ENCODE measurements around the gene CITED1. TPM values are rescaled to one million over a fixed set of nuclear protein-coding genes. Genes with fewer than 3 reads are reported as not detected.

The CITED1 gene
- total and polyA plus RNA-seq, 2 donors (not counting 1 experiment from before 2014, with no cell fraction given): not detected

DNA sequence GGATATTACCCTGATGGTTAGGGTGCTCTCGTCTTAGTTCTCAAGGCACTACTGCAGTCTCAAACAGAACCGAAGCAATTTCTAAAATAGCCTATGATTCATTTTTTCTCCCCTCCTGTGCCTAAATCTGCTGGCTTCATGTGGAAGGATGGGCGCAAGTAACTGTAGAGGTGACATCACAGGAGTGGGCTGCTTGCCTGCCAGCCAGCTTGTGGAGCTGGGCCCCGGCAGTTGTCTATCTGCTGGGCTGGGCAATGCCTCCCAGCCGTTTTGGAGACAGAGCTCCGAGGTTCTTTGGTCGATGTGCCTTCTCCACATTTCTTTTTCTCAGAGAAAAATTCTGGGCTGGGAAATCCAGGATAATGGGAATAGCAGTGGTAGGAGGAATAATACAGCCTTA lies 34.3 kb upstream of the CITED1 start:
- Histone ChIP-seq H2AFZ (ENCODE audit: insufficient read depth, low read depth, low read length, poor library complexity, severe bottlenecking) (no peak overlapping the region), H3K9me3 (ENCODE audit: control extremely low read depth in 1 of 3, control insufficient read depth in 2 of 3, insufficient read depth in 1 of 3, low read length in 2 of 3) (no peaks in the 10 kb centered on the region), H3K36me3 (replicated peaks in 1 of 2; ENCODE audit: control extremely low read depth in 1 of 2, control insufficient read depth in 1 of 2, extremely low read depth in 1 of 2, insufficient read depth in 2 of 2, low read length in 1 of 2) (no peaks in the 10 kb centered on the region), H4K20me1 (ENCODE audit: control insufficient read depth, insufficient read depth, low read length, poor library complexity, severe bottlenecking) (no peaks in the 10 kb centered on the region), H3K79me2 (ENCODE audit: control insufficient read depth, insufficient read depth, low read length) (no peaks in the 10 kb centered on the region), H3K4me3 (ENCODE audit: control extremely low read depth in 1 of 5, extremely low read depth in 1 of 5, insufficient read depth in 1 of 5, low read depth in 2 of 5, low read length in 4 of 5) (no peak overlapping the region), H3K27ac (ENCODE audit: low read length in 2 of 2) (no peak overlapping the region), H3K27me3 (replicated peaks in 1 of 4; ENCODE audit: control extremely low read depth in 1 of 4, control insufficient read depth in 3 of 4, insufficient read depth in 4 of 4, low read length in 3 of 4) (no peaks in the 10 kb centered on the region), H3K4me2 (replicated peaks; ENCODE audit: low read depth, low read length, poor library complexity, severe bottlenecking) (no peak overlapping the region), H3K4me1 (ENCODE audit: control insufficient read depth in 2 of 2, insufficient read depth in 2 of 2, low read length in 2 of 2) (no peaks in the 10 kb centered on the region), H3K9ac (ENCODE audit: low read length) (no peak overlapping the region)
- 100% methylated on average over 1 of the region's 7 CpGs for WGBS (ENCODE audit: insufficient coverage)
- no peaks in the 10 kb centered on the region for H3K9me3 Mint-ChIP-seq (ENCODE audit: insufficient read depth)
- ChIA-PET CTCF (no interaction called here), POLR2A (no interaction called here)
- no peaks in the 10 kb centered on the region for H3K4me1 Mint-ChIP-seq
- H3K27ac Mint-ChIP-seq: no peak overlapping the region
- no peak overlapping the region for H3K4me3 Mint-ChIP-seq
- H3K27me3 Mint-ChIP-seq: no peaks in the 10 kb centered on the region
- intact Hi-C loops (cut with micrococcal nuclease): no loop called here
- no peak for DNase-seq
- ATAC-seq (ENCODE audit: low read depth): no peak
- no peak for TF ChIP-seq EZH2 (IDR thresholded peaks at IDR 0.05; ENCODE audit: borderline replicate concordance, insufficient read depth, low read depth, low read length, poor library complexity, severe bottlenecking)
- TF ChIP-seq, protein P1, sequence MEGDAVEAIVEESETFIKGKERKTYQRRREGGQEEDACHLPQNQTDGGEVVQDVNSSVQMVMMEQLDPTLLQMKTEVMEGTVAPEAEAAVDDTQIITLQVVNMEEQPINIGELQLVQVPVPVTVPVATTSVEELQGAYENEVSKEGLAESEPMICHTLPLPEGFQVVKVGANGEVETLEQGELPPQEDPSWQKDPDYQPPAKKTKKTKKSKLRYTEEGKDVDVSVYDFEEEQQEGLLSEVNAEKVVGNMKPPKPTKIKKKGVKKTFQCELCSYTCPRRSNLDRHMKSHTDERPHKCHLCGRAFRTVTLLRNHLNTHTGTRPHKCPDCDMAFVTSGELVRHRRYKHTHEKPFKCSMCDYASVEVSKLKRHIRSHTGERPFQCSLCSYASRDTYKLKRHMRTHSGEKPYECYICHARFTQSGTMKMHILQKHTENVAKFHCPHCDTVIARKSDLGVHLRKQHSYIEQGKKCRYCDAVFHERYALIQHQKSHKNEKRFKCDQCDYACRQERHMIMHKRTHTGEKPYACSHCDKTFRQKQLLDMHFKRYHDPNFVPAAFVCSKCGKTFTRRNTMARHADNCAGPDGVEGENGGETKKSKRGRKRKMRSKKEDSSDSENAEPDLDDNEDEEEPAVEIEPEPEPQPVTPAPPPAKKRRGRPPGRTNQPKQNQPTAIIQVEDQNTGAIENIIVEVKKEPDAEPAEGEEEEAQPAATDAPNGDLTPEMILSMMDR (IDR thresholded peaks at IDR 0.05): no peak

DNA sequence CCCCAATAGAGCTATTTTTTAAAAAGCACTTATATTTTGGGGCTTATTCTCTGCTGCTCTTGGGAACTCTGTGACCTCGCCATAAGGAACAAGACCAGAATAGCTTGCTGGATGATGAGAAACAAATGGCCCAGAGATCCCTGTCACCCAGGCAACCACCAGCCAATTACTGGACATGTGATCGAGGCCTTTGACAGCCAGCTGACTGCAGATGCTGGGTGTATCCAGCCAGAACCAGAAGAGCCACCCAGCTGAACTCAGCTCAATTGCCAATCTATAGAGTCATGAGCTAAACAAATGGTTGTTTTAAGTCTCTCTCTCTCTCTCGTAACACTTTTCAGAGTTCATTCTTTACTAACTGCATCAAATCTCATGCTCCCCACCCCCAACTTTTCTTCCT lies 24.4 kb upstream of the CITED1 start:
- Mint-ChIP-seq H3K4me3 (no peak overlapping the region), H3K27me3 (no peaks in the 10 kb centered on the region), H3K27ac (no peak overlapping the region), H3K9me3 (ENCODE audit: insufficient read depth) (no peaks in the 10 kb centered on the region), H3K4me1 (no peaks in the 10 kb centered on the region)
- DNase-seq (no peak), ATAC-seq (ENCODE audit: low read depth) (no peak)
- POLR2A ChIA-PET: no interaction called here
- intact Hi-C loops (cut with micrococcal nuclease): no loop called here
- Histone ChIP-seq H3K27ac (ENCODE audit: low read length in 2 of 2) (no peak overlapping the region), H3K9ac (ENCODE audit: low read length) (no peak overlapping the region), H3K4me2 (replicated peaks; ENCODE audit: low read depth, low read length, poor library complexity, severe bottlenecking) (no peak overlapping the region), H3K9me3 (ENCODE audit: control extremely low read depth in 1 of 3, control insufficient read depth in 2 of 3, insufficient read depth in 1 of 3, low read length in 2 of 3) (peaks cover 0 to 6% (median 0%) of the 10 kb centered on the region in 3 donors), H2AFZ (ENCODE audit: insufficient read depth, low read depth, low read length, poor library complexity, severe bottlenecking) (no peak overlapping the region), H3K4me1 (ENCODE audit: control insufficient read depth in 2 of 2, insufficient read depth in 2 of 2, low read length in 2 of 2) (no peaks in the 10 kb centered on the region), H3K27me3 (replicated peaks in 1 of 4; ENCODE audit: control extremely low read depth in 1 of 4, control insufficient read depth in 3 of 4, insufficient read depth in 4 of 4, low read length in 3 of 4) (no peaks in the 10 kb centered on the region), H3K4me3 (ENCODE audit: control extremely low read depth in 1 of 5, extremely low read depth in 1 of 5, insufficient read depth in 1 of 5, low read depth in 2 of 5, low read length in 4 of 5) (no peak overlapping the region), H3K36me3 (replicated peaks in 1 of 2; ENCODE audit: control extremely low read depth in 1 of 2, control insufficient read depth in 1 of 2, extremely low read depth in 1 of 2, insufficient read depth in 2 of 2, low read length in 1 of 2) (no peaks in the 10 kb centered on the region), H3K79me2 (ENCODE audit: control insufficient read depth, insufficient read depth, low read length) (no peaks in the 10 kb centered on the region), H4K20me1 (ENCODE audit: control insufficient read depth, insufficient read depth, low read length, poor library complexity, severe bottlenecking) (no peaks in the 10 kb centered on the region)
- CTCF ChIA-PET: no interaction called here
- TF ChIP-seq, protein P1 (IDR thresholded peaks at IDR 0.05): no peak
- TF ChIP-seq EZH2 (IDR thresholded peaks at IDR 0.05; ENCODE audit: borderline replicate concordance, insufficient read depth, low read depth, low read length, poor library complexity, severe bottlenecking): no peak
- 100% methylated on average over 2 of the region's 3 CpGs for WGBS (ENCODE audit: insufficient coverage)
